AG09319 (cell line): ENCODE measurements around the gene SLC43A3.

Experiments used
- DNase-seq: peaks from one replicate; pipeline ENCODE4 v3.0.0-alpha.2; 2010; ENCODE audit warnings: low read depth; ENCODE audit errors: extremely low read depth
- CTCF ChIP-seq: IDR thresholded peaks from 2 replicates; pipeline ENCODE4 v1.5.1; 2011; ENCODE audit warnings: low read depth, mild to moderate bottlenecking, inconsistent platforms, low read length, moderate library complexity

The SLC43A3 gene

GRCh38 chr11:57463671-57464538 lies 37.0 kb upstream of the SLC43A3 start:
- no peak for TF ChIP-seq CTCF
- no peak for DNase-seq

- no peak for TF ChIP-seq CTCF
- DNase-seq, result no peak
Observed at GRCh38 chr11:57462597-57462996, 35.7 kb upstream of the SLC43A3 start.

GRCh38 chr11:57461841-57462489 lies 35.0 kb upstream of the SLC43A3 start:
- no peak for DNase-seq
- TF ChIP-seq CTCF, result no peak

GRCh38 chr11:57460758-57461749 lies 34.1 kb upstream of the SLC43A3 start:
- TF ChIP-seq CTCF, result no peak
- no peak for DNase-seq

GRCh38 chr11:57460022-57460757 lies 33.3 kb upstream of the SLC43A3 start, which contains the start of gene RTN4RL2:
Gene RTN4RL2 (plus strand): TSS chr11:57460528. CDS start chr11:57460866, 338 bp downstream.
- no peak; the same call in 1 of the 2 replicates for TF ChIP-seq CTCF
- no peak for DNase-seq

GRCh38 chr11:57459164-57460021 lies 32.5 kb upstream of the SLC43A3 start:
- no peak for TF ChIP-seq CTCF
- no peak for DNase-seq
